NCI-H2196 (cell line): ENCODE data around the gene FRMD4A.

Experiments
- DNase-seq: peaks from one replicate; lab custom pipeline; 2025; ENCODE audit not compliant: unreplicated experiment; lab: John Stamatoyannopoulos, UW

FRMD4A gene

DNA sequence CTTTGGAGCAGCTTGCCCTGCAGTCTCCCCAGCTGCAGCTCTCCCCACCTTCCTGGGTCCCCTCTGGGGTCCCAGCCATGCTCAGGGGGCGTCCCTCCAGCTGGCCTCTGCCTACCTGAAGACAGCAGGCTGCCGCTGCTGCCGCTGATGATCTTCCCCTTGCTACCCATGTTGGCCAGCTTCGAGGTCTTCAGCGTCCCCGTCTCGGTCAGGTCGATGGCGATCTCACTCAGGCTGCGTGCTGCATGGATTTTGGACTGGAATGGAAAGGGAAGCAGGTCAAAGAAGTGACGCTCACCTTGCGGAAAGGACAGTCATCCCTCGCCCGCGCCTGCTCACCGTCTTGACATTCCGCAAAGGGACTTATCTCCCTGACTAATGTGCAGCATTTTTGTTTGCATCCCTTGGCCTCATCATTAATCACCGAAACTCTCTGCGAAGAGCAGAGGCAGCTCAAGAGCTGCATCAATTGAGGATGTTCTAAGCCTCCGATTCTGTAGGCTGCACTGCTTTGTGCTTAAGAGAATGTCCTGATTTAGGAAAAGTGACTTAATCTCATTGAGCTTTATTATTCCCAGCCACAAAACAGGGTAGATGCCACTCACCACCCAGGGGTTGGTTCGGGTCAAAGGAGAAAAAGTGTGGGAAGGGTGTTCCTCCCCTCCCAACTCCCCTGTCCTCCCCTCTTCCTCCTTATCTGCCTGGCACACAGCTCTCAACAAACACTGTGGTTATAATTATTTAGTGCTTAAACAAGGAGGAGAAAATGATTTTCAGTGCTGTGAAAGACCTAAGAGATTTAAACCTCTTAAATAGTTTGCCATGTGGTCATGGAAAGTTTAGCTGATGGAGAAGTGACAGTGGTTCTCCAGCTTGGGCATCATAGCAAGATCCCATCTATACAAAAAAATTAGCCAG, 636.7 kb downstream of the FRMD4A start:
- DNase-seq: no peak

DNA sequence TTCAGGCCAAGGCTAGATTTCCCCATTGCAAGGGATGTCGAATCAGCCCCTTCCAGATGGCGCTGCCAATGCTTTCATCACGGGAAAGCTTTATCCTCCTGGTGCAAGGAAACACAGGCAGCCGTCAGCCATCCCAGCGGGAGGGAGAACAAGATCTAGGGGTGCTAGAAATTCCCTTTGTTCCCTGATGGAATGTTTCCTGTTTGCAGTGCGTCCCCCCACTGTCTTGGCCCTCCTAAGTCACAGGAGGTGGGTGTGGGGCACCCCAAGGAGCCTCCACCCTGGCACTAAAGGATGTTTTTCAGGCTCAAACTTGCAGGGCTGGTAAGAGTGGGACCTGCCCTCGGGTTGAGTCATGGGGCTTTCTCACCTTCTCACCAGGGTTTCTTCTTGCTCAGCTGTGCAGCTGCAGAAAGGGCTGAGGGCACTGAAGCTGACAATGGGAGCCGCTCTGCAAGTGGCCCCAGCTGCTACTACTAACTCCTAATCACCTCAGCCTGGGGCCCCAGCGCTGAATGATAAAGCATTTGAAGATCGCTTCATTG, 640.4 kb downstream of the FRMD4A start:
- no peak for DNase-seq

DNA sequence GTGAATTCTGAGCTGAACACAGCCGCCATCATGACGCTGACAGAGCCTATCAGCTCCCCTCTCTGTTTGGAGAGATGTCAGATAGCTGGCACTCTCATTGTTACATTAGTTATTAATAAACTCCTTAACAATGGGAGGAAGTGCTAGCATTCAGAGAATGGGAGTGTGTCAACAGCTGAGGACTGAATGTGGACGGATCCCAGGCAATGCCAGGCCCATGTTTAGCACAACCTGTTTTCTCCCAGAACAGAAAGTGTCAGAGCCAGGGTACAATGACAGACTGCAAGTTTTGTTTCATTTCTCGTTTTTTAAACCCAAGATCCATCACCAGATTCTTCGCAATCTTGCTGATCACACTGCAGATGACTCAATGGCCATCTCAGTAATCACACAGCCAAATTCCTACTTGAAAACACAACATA, 644.4 kb downstream of the FRMD4A start:
- DNase-seq: no peak

DNA sequence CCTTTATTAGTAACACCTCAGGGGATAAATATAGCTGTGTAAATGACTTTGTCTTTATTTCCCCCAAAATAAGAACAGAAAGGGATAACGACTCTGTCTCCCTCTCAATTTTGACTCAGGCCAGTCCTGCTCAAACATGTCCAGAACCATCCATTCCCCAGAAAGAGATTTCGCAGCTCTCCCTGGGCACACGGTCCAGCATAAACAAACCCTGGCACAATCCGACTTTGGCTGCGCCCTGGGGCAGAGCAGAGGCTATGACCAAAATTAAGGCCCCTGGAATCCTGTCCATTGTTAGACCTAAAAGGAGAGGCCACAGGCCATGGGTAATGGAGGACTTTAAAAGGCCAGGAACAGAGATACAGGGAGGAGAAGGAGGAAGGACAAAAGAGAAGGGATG, 644.8 kb downstream of the FRMD4A start:
- DNase-seq: no peak

DNA sequence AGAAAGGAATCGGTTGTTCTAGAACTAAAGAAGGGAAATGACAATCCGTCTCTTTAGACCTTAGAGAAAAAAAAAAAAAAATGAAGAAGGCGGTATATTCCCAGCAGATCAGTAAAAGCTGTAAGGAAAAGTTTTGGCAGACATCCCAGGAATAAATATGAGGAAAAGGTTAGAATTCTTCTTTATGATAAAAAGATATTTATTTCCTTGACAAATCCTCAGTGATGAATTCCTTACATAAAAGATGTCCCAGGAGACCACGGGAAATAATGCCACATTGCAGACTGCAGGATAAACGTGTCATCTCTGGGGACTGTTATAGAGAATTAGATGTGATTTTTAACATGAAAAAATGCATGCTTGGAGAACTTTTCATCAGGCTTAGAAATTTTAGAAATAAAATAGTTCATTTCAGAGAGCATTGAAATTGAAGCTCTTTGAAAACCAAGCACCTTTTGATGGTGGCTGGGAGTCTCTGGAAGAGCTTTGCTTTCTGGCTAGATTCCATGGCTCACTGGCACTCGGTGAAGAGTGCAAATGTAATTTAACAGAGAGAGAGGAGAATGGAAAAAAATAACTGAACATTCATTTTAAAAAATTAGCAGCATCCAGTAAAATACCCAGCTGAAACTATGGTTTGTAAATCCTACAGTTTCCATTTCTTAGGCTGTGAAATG, 645.8 kb downstream of the FRMD4A start:
- DNase-seq: no peak

GRCh38 chr10:13684252-13684791, 646.4 kb downstream of the FRMD4A start:
- no peak for DNase-seq

- DNase-seq: no peak
These were observed 647.7 kb downstream of the FRMD4A start for GRCh38 chr10:13683017-13683416.

DNA sequence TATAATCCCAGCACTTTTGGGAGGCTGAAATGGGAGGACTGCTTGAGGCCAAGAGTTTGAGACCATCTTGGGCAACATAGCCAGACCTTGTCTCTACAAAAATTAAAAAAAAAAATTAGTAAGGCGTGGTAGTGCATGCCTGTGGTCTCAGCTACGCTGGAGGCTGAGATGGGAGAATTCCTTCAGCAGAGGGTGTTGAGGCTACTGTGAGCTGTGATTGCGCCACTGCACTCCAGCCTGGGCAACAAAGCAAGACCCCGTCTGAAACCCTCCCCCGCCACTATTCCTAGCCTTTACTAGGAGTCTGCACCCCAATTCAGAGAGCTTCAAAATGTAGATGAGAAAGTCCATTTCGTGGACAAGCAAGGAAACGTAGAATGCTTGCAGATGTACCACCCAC, 648.8 kb downstream of the FRMD4A start:
- no peak for DNase-seq

DNA sequence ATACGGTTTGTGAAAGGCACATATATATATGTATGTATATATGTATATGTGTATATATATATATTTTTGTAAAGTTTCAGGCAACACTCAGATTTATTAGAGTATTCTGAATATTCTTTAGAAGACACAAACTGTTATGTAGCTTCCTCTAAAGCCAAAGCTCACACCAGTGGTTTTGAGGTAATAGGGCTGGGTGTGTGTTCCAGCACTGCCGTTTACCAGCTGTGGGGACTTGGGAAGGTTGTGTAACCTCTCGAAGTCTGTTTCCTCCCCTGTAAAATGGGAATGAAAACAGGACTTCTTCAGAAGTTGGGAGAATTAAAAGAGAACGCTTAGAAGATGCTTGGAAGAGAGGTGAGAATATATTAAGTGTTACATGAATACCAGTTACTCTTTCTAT, 649.2 kb downstream of the FRMD4A start:
- DNase-seq: no peak

- no peak for DNase-seq
These were observed 649.6 kb downstream of the FRMD4A start for GRCh38 chr10:13681095-13681494.

GRCh38 chr10:13678101-13678843, 652.5 kb downstream of the FRMD4A start:
- DNase-seq: no peak

DNA sequence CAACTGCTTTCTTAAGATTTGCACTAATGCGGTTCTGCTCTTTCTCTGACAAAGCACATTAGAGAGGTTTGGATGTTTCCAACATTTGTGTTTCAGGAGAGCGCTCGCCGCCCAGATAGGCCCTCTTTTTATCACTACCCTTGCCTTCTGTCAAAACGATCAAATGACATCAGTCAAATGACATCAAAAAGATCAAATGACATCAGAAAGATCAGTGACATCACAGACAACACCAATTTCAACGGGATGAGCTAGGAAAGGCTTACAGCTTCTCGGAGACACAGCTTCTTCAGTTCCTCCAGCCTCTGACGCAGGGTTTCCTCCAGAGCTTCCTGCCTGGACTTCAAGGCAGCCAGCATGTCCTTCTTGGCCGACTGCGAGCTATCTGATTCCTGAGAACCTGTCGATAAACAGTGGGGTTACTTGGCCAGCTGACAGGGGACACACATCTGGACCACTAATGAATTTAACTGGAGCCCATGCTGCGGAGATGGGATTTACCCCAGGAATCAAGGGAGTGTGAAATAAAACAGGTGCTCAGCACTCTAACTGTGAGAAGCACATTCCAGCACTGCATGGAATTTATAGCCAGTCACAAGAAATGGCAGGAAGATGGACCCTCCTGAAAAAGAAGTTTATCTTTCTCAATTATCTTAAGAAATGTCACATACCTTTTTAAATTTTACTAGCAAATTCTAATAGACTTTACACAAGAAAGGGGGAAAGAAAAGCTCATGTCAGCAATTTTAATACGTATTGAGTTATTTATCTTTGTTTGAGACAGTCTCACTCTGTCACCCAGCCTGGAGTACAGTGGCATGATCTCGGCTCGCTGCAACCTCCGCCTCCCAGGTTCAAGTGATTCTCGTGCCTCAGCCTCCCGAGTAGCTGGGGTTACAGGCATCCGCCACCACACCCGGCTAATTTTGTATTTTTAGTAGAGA, 655.8 kb downstream of the FRMD4A start:
- no peak for DNase-seq

GRCh38 chr10:13673156-13673555, 657.6 kb downstream of the FRMD4A start:
- DNase-seq: no peak

- DNase-seq: no peak
These were observed 658.2 kb downstream of the FRMD4A start for GRCh38 chr10:13672548-13672947.

- DNase-seq: no peak
These were observed 658.8 kb downstream of the FRMD4A start for GRCh38 chr10:13671904-13672303.

- no peak for DNase-seq
These were observed 660.4 kb downstream of the FRMD4A start for GRCh38 chr10:13670311-13670710.

- DNase-seq: no peak
These were observed 660.8 kb downstream of the FRMD4A start for GRCh38 chr10:13669901-13670300.

GRCh38 chr10:13669182-13669855, 661.4 kb downstream of the FRMD4A start:
- no peak for DNase-seq

- DNase-seq: no peak
These were observed 662.6 kb downstream of the FRMD4A start for GRCh38 chr10:13668126-13668525.
